CD4-positive, alpha-beta T cell treated with Interleukin-2 at 100 ng/mL for 4 hours (primary cell): ENCODE measurements around the gene IL21R.
"Not testable (repeated sequence)": the region's sequence is repeated elsewhere in the genome, so short reads cannot be mapped to it uniquely, and the experiment has no call there.

Experiments
- DNase-seq: peaks from one replicate; pipeline ENCODE4 v3.0.0-alpha.2; 2020; ENCODE audit warnings: low spot score

Gene IL21R

GRCh38 chr16:27377666-27378485 lies 24.1 kb upstream of the IL21R start:
- DNase-seq: peak; percentile 43

- no peak for DNase-seq
Measured at GRCh38 chr16:27378871-27379481, 23.0 kb upstream of the IL21R start.

GRCh38 chr16:27379919-27380318 lies 22.1 kb upstream of the IL21R start:
- DNase-seq: no peak

GRCh38 chr16:27381236-27381635 lies 20.7 kb upstream of the IL21R start:
- no peak for DNase-seq

GRCh38 chr16:27381974-27382855 lies 19.8 kb upstream of the IL21R start:
- no peak for DNase-seq

GRCh38 chr16:27383556-27384243 lies 18.3 kb upstream of the IL21R start:
- no peak for DNase-seq

- no peak for DNase-seq
Measured at GRCh38 chr16:27384425-27384824, 17.5 kb upstream of the IL21R start.

- no peak for DNase-seq
Measured at GRCh38 chr16:27385398-27385797, 16.6 kb upstream of the IL21R start.

- no peak for DNase-seq
Measured at GRCh38 chr16:27386674-27387073, 15.3 kb upstream of the IL21R start.

- DNase-seq: no peak
Measured at GRCh38 chr16:27387724-27388123, 14.2 kb upstream of the IL21R start.

GRCh38 chr16:27389272-27389961 lies 12.6 kb upstream of the IL21R start:
- DNase-seq: no peak

GRCh38 chr16:27390151-27390550 lies 11.8 kb upstream of the IL21R start:
- DNase-seq: no peak

GRCh38 chr16:27392671-27393070 lies 9.3 kb upstream of the IL21R start:
- DNase-seq: no peak

GRCh38 chr16:27394516-27394915 lies 7.5 kb upstream of the IL21R start:
- no peak for DNase-seq

GRCh38 chr16:27398341-27398893 lies 3.6 kb upstream of the IL21R start:
- DNase-seq: not testable (repeated sequence)

- no peak for DNase-seq
Measured at GRCh38 chr16:27398894-27399853, 2.8 kb upstream of the IL21R start.

- no peak for DNase-seq
Measured at GRCh38 chr16:27399969-27400368, 2.0 kb upstream of the IL21R start.

GRCh38 chr16:27400751-27401620 lies 988 bp upstream of the IL21R start:
- DNase-seq: no peak

GRCh38 chr16:27402569-27402963 lies 592 bp downstream of the IL21R start:
- no peak for DNase-seq
